ENCODE data around the gene RREB1.
A peak's percentile ranks its signal among the peaks of the same experiment; 100 is the strongest.

Gene RREB1

DNA sequence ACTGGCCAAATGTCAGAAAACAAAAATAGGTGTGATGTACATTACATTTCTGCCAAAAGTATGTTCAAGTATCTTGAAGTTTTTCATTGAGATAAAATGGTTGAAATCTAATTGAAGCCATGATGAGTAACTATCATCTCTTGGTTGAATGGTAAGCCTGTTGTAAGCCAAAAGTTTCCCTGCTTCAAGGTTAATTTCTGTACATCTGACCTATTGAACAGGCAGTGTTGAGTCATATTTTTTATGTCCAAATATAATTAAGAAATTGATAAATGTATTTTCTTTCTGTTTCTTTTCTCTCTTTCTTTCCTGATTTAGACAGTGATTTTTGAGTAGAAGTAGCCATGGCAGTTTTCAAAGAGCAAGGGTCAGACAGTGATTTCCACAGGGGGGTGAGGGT lies 4.4 kb downstream of the RREB1 start:
- H3K27ac ChIP-seq (ENCODE audit: low read length) = no peak overlapping the region
- no peaks in the 10 kb centered on the region for H3K9me3 ChIP-seq (ENCODE audit: insufficient read depth, low read length, severe bottlenecking)
- TF ChIP-seq EZH2 (IDR thresholded peaks at IDR 0.05; ENCODE audit: borderline replicate concordance, low read depth, low read length, severe bottlenecking) = no peak
- TF ChIP-seq, protein P1, sequence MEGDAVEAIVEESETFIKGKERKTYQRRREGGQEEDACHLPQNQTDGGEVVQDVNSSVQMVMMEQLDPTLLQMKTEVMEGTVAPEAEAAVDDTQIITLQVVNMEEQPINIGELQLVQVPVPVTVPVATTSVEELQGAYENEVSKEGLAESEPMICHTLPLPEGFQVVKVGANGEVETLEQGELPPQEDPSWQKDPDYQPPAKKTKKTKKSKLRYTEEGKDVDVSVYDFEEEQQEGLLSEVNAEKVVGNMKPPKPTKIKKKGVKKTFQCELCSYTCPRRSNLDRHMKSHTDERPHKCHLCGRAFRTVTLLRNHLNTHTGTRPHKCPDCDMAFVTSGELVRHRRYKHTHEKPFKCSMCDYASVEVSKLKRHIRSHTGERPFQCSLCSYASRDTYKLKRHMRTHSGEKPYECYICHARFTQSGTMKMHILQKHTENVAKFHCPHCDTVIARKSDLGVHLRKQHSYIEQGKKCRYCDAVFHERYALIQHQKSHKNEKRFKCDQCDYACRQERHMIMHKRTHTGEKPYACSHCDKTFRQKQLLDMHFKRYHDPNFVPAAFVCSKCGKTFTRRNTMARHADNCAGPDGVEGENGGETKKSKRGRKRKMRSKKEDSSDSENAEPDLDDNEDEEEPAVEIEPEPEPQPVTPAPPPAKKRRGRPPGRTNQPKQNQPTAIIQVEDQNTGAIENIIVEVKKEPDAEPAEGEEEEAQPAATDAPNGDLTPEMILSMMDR (IDR thresholded peaks at IDR 0.05; ENCODE audit: borderline replicate concordance, extremely low read depth, low read length, poor library complexity, severe bottlenecking) = no peak
- H3K79me2 ChIP-seq (ENCODE audit: insufficient read depth, low read length) = peaks cover 91% of the 10 kb centered on the region
- no peak overlapping the region for H3K4me3 ChIP-seq (ENCODE audit: low read depth in 1 of 2, low read length in 2 of 2)
- H3K4me2 ChIP-seq (ENCODE audit: insufficient read depth, low read length) = 0 out of 2 replicates have a peak overlapping the region, but pooled peaks have one; percentile 26
- H3K4me1 ChIP-seq (ENCODE audit: insufficient read depth, low read length) = peaks cover 39% of the 10 kb centered on the region
- DNase-seq = no peak
- no peak overlapping the region for H3K9ac ChIP-seq (ENCODE audit: low read depth, low read length)
- no peak overlapping the region for H2AFZ ChIP-seq (ENCODE audit: low read depth, low read length)
- no peak for ATAC-seq (ENCODE audit: insufficient read depth, low read depth)
- no peaks in the 10 kb centered on the region for H3K27me3 ChIP-seq (ENCODE audit: insufficient read depth, low read length, poor library complexity)
- H3K36me3 ChIP-seq (ENCODE audit: insufficient read depth, low read length) = peaks cover 8% of the 10 kb centered on the region
- H4K20me1 ChIP-seq (ENCODE audit: insufficient read depth, low read length) = peaks cover 71% of the 10 kb centered on the region

DNA sequence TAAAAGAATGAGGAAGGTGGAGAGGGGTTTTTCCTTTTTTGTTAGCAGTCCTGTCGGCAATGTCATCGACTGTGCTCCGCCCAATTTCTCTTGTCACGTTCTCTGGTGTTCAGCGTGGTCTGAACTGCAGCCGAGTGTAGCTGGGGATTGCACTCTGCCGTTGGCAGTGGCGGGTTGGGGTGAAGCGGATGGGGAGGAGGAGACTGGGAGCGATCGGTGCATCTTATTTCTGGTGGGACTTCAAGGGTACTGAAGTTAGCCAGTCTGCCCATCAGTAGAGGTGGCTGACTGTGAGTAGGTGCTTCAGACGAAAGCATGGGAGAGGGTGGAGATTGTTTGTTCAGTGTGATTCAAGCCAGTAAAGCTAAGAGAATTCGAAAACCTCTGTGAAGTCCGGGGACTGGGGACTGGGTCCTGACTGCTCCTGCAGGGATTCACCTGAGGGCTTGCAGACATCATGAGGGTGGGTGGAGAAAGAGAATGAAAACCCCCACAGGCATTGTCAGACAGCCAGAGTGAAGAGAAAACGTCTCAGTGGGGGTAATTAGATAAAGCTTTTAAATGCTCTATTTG lies 5.1 kb downstream of the RREB1 start:
- Histone ChIP-seq H3K9me3 (ENCODE audit: insufficient read depth, low read length, severe bottlenecking) (no peaks in the 10 kb centered on the region), H3K4me1 (ENCODE audit: insufficient read depth, low read length) (peaks cover 37% of the 10 kb centered on the region), H3K9ac (ENCODE audit: low read depth, low read length) (no peak overlapping the region), H3K27me3 (ENCODE audit: insufficient read depth, low read length, poor library complexity) (no peaks in the 10 kb centered on the region), H3K36me3 (ENCODE audit: insufficient read depth, low read length) (peaks cover 8% of the 10 kb centered on the region), H3K4me3 (ENCODE audit: low read depth in 1 of 2, low read length in 2 of 2) (no peak overlapping the region), H2AFZ (ENCODE audit: low read depth, low read length) (no peak overlapping the region), H3K27ac (ENCODE audit: low read length) (no peak overlapping the region), H3K79me2 (ENCODE audit: insufficient read depth, low read length) (peaks cover 98% of the 10 kb centered on the region), H3K4me2 (ENCODE audit: insufficient read depth, low read length) (peak overlapping the region; percentile 26; the same call in 1 of the 2 replicates), H4K20me1 (ENCODE audit: insufficient read depth, low read length) (peaks cover 71% of the 10 kb centered on the region)
- DNase-seq = no peak
- ATAC-seq (ENCODE audit: insufficient read depth, low read depth) = no peak
- no peak for TF ChIP-seq EZH2 (IDR thresholded peaks at IDR 0.05; ENCODE audit: borderline replicate concordance, low read depth, low read length, severe bottlenecking)
- TF ChIP-seq, protein P1 (IDR thresholded peaks at IDR 0.05; ENCODE audit: borderline replicate concordance, extremely low read depth, low read length, poor library complexity, severe bottlenecking) = no peak

DNA sequence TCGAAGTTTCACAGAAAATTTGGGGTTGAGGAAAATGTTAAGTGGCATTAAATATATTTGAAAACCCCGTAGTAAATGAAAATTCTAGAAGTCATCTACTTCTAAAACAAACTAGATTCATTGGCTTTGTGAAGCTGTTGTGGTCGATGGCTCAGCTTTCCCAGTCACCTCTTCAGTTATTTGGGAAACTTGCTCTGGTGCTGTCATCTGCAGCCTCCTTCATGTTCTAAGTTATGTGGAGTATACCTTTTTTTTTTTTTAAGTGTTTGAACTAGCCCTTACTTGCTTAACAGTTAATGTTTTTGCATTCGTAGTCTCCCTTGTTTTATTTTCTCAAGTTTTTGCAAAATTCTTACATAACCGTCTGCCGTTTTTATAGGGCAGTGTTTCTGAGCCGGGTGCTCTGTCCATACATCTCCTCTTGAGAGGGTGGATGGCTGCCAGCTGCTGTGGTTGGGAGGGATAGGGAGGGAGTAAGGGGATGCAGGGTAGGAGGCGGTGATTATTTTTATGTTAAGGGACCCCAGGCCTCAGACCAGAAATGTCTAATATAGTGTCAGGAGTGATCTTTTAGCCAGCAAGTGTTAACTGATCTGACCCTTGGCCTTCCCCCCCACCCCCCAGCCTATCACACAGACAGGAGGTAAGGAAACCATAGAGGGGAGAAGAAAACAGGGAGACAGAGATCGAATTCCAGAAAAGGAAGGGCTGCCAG lies 7.1 kb downstream of the RREB1 start:
- no peaks in the 10 kb centered on the region for H3K27me3 ChIP-seq (ENCODE audit: insufficient read depth, low read length, poor library complexity)
- no peak overlapping the region for H3K4me3 ChIP-seq (ENCODE audit: low read depth in 1 of 2, low read length in 2 of 2)
- H3K79me2 ChIP-seq (ENCODE audit: insufficient read depth, low read length) = peaks cover 100% of the 10 kb centered on the region
- no peak for TF ChIP-seq EZH2 (IDR thresholded peaks at IDR 0.05; ENCODE audit: borderline replicate concordance, low read depth, low read length, severe bottlenecking)
- TF ChIP-seq, protein P1 (IDR thresholded peaks at IDR 0.05; ENCODE audit: borderline replicate concordance, extremely low read depth, low read length, poor library complexity, severe bottlenecking) = no peak
- no peak overlapping the region for H3K4me2 ChIP-seq (ENCODE audit: insufficient read depth, low read length)
- peaks cover 76% of the 10 kb centered on the region for H4K20me1 ChIP-seq (ENCODE audit: insufficient read depth, low read length)
- no peak for DNase-seq
- H3K9ac ChIP-seq (ENCODE audit: low read depth, low read length) = no peak overlapping the region
- H2AFZ ChIP-seq (ENCODE audit: low read depth, low read length) = no peak overlapping the region
- ATAC-seq (ENCODE audit: insufficient read depth, low read depth) = no peak
- H3K4me1 ChIP-seq (ENCODE audit: insufficient read depth, low read length) = peaks cover 28% of the 10 kb centered on the region
- H3K9me3 ChIP-seq (ENCODE audit: insufficient read depth, low read length, severe bottlenecking) = no peaks in the 10 kb centered on the region
- no peak overlapping the region for H3K27ac ChIP-seq (ENCODE audit: low read length)
- H3K36me3 ChIP-seq (ENCODE audit: insufficient read depth, low read length) = peaks cover 7% of the 10 kb centered on the region; the same call in 1 of the 2 replicates
